ENCODE data around the gene PPARD.

PPARD gene

GRCh38 chr6:35474131-35474941 lies 132.0 kb downstream of the PPARD start:
- DNase-seq, result no peak

GRCh38 chr6:35474942-35475570 lies 132.7 kb downstream of the PPARD start:
- DNase-seq, result no peak

GRCh38 chr6:35475573-35475972 lies 133.2 kb downstream of the PPARD start:
- DNase-seq, result no peak

- DNase-seq, result no peak
These were observed 133.6 kb downstream of the PPARD start for GRCh38 chr6:35476004-35476403.

- no peak for DNase-seq
These were observed 134.7 kb downstream of the PPARD start for GRCh38 chr6:35477028-35477427.

Measured in fibroblast of upper back skin (primary cell).